Suprapubic skin (tissue), 4 donors: Measurements from ENCODE around the gene USF2. TPM values are rescaled to one million over a fixed set of nuclear protein-coding genes. Genes with fewer than 3 reads are reported as not detected.
"Not testable (repeated sequence)": the region's sequence is repeated elsewhere in the genome, so short reads cannot be mapped to it uniquely, and the experiment has no call there.

Source experiments
- DNase-seq, 2 donors: peaks; one replicate each; pipeline ENCODE4 v3.0.0-alpha.2; 2019; ENCODE audit warnings: low spot score in 2 of 2
- H3K27ac ChIP-seq: fragments of 200-600 bp; sonication (generic); one replicate; pipeline ENCODE4 v1.5.1; 2019
- H3K27me3 ChIP-seq: fragments of 200-600 bp; sonication (generic); one replicate; pipeline ENCODE4 v1.5.1; 2019
- H3K36me3 ChIP-seq: fragments of 200-600 bp; sonication (generic); one replicate; pipeline ENCODE4 v1.5.1; 2019
- H3K4me1 ChIP-seq: fragments of 200-600 bp; sonication (generic); one replicate; pipeline ENCODE4 v1.5.1; 2019
- H3K4me3 ChIP-seq: fragments of 200-600 bp; sonication (generic); one replicate; pipeline ENCODE4 v1.5.1; 2019; ENCODE audit warnings: mild to moderate bottlenecking
- H3K9me3 ChIP-seq: fragments of 200-600 bp; sonication (generic); one replicate; pipeline ENCODE4 v1.5.1; 2019
- CTCF ChIP-seq, 2 donors: fragments of 200-600 bp in 1 of 2; fragments of 450-650 bp in 1 of 2; sonication (generic) in 1 of 2; IDR thresholded peaks; one replicate each; pipeline ENCODE4 v1.5.1; 2016 to 2019; ENCODE audit warnings: antibody characterized with exemption in 2 of 2, mild to moderate bottlenecking in 1 of 2, moderate library complexity in 1 of 2
- EP300 ChIP-seq: sonication (generic); formaldehyde crosslinking; IDR thresholded peaks from one replicate; pipeline ENCODE4 v1.6.1; 2017; ENCODE audit warnings: antibody characterized with exemption
- POLR2A ChIP-seq, 2 donors: fragments of 450-650 bp; IDR thresholded peaks; one replicate each; pipeline ENCODE4 v1.6.1; 2017; ENCODE audit warnings: antibody characterized with exemption in 2 of 2, mild to moderate bottlenecking in 2 of 2, moderate library complexity in 2 of 2
- POLR2AphosphoS5 ChIP-seq, 3 donors: sonication (generic); formaldehyde crosslinking; IDR thresholded peaks; one replicate each; pipeline ENCODE4 v1.6.1; 2017; ENCODE audit warnings: antibody characterized with exemption in 3 of 3
- WGBS: methylation state at CpG from one replicate; pipeline ENCODE4 v1.1.5; 2018; 5-methylcytosine and 5-hydroxymethylcytosine counted together
- total RNA-seq, 4 donors: library from RNA; depleted of rRNA; stranded (reverse); fragments of >200 nt; gene quantifications; one replicate each; pipeline ENCODE4 v1.1.0, GENCODE V29; 2016

USF2 gene, protein sequence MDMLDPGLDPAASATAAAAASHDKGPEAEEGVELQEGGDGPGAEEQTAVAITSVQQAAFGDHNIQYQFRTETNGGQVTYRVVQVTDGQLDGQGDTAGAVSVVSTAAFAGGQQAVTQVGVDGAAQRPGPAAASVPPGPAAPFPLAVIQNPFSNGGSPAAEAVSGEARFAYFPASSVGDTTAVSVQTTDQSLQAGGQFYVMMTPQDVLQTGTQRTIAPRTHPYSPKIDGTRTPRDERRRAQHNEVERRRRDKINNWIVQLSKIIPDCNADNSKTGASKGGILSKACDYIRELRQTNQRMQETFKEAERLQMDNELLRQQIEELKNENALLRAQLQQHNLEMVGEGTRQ
- total RNA-seq: 100 to 1,000 TPM; 111 to 178 (median 122) TPM

- peaks cover 36% of the 10 kb centered on the region for H3K36me3 ChIP-seq
- no peak for DNase-seq
- peaks cover 50% of the 10 kb centered on the region for H3K4me1 ChIP-seq
- TF ChIP-seq POLR2AphosphoS5 (IDR thresholded peaks at IDR 0.05) (no peak), EP300 (no peak)
- H3K27ac ChIP-seq: peak within 1 kb of the TSS; percentile 95
- H3K9me3 ChIP-seq: no peaks in the 10 kb centered on the region
- H3K27me3 ChIP-seq: no peaks in the 10 kb centered on the region
- peak within 1 kb of the TSS; percentile 74 for H3K4me3 ChIP-seq
- under 1% methylated on average over 21 of the region's 126 CpGs for WGBS
These were observed at the start of gene USF2 for GRCh38 chr19:35268536-35269437. Gene USF2 (plus strand): TSS chr19:35268962. CDS start chr19:35269102, 140 bp downstream.

DNA sequence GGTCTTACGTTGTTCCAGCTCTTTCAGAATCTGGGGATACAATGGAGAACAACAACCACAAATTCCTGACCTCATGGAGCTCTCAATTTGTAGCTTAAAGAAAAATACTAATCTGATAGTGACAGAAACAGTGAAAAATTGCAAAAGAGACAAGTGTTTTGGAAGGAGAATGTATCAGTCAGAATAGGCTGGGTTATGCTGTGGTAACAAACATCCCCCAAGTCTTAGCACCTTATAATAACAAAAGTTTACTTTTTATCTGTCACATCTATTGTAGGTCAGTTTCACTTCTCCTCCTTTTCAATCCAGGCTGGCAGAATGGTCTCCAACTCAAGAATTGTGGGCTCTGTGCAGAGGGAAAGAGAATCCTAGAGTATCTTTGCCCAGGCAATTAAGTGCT lies 49.8 kb upstream of the USF2 start:
- H3K9me3 ChIP-seq: peaks cover 3% of the 10 kb centered on the region
- no peak overlapping the region for H3K4me3 ChIP-seq
- H3K36me3 ChIP-seq: no peaks in the 10 kb centered on the region
- H3K4me1 ChIP-seq: peaks cover 11% of the 10 kb centered on the region
- 96% methylated on average over 1 of the region's 1 CpG for WGBS
- TF ChIP-seq POLR2A (IDR thresholded peaks at IDR 0.05): no peak
- TF ChIP-seq CTCF (IDR thresholded peaks at IDR 0.05): no peak
- no peak for TF ChIP-seq EP300
- no peak for TF ChIP-seq POLR2AphosphoS5 (IDR thresholded peaks at IDR 0.05)
- H3K27me3 ChIP-seq: no peaks in the 10 kb centered on the region
- no peak for DNase-seq
- no peak overlapping the region for H3K27ac ChIP-seq

DNA sequence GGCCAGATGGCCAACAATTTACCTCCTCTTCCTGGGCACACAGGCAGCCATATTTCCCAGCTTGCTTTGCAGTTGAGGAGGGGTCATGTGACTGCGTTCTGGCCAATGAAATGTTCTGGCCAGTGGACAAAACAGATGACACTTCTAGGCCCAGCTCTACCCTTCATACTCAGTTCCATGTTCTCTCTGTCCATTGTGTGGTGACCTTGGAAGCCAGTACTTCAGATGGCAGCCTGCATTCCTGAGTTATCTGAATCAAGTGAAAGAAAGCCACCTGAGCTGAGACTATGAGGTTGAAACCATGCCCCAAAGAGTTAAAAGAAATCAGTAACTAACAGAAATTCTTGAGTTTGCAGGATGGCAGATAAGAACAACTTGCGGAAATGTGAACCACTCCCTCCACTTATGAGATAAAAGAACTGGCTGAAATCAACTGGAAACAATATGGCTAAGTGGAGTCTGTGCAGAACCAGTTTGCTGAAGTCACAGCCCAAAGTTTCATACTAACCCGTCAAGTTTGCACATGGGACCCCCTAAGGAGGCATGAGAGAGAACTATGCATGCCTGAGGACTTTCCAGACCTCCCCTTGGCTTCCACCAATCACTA lies 48.3 kb upstream of the USF2 start:
- WGBS: 62% methylated on average over 3 of the region's 3 CpGs
- H3K36me3 ChIP-seq: no peaks in the 10 kb centered on the region
- H3K4me1 ChIP-seq: peaks cover 18% of the 10 kb centered on the region
- DNase-seq: peak in 1 of 2 donors; percentile 26
- H3K27me3 ChIP-seq: no peaks in the 10 kb centered on the region
- H3K9me3 ChIP-seq: peaks cover 3% of the 10 kb centered on the region
- no peak overlapping the region for H3K4me3 ChIP-seq
- TF ChIP-seq POLR2A (IDR thresholded peaks at IDR 0.05): no peak
- TF ChIP-seq EP300: no peak
- no peak for TF ChIP-seq CTCF (IDR thresholded peaks at IDR 0.05)
- TF ChIP-seq POLR2AphosphoS5 (IDR thresholded peaks at IDR 0.05): no peak
- no peak overlapping the region for H3K27ac ChIP-seq

GRCh38 chr19:35220973-35221590 lies 47.7 kb upstream of the USF2 start:
- not testable (repeated sequence) for H3K9me3 ChIP-seq, H3K27ac ChIP-seq, H3K27me3 ChIP-seq, H3K36me3 ChIP-seq, H3K4me3 ChIP-seq
- peak in 1 of 2 donors; percentile 40 for DNase-seq
- H3K4me1 ChIP-seq: peaks cover 22% of the 10 kb centered on the region
- 85% methylated on average over 4 of the region's 4 CpGs for WGBS

DNA sequence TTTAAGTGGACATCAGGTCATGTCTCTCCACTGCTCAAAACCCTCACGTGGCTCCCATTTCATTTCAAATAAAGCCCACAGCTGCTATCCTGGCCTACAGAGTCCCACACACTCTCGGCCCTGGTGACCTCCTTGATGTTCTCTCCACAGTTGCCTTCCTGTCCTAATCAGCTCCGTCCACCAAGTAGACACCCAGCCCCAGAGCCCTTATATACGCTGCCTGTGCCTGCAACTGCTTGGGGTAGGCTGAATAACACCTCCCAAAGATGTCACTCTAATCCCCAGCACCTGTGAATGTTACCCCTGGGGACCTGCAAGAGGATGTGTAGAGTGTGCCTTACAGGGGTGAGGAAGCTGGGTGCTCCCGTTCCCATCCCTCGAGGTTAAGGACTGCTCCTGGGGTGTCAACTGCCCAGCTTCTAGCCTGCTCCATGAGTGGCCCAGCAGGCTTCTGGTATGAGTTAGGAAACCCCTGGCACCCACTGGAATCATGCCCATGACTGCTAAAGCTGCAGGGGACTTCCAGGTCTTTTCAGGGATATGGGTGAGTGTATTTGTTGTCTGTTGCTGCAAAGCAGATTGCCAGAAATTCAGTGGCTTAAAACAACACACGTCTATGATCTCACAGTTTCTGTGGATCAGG lies 46.3 kb upstream of the USF2 start:
- H3K9me3 ChIP-seq: no peaks in the 10 kb centered on the region
- peaks cover 28% of the 10 kb centered on the region for H3K4me1 ChIP-seq
- H3K27me3 ChIP-seq: no peaks in the 10 kb centered on the region
- H3K4me3 ChIP-seq: no peak overlapping the region
- WGBS: 94% methylated on average over 7 of the region's 7 CpGs
- TF ChIP-seq POLR2AphosphoS5 (IDR thresholded peaks at IDR 0.05): no peak
- TF ChIP-seq CTCF (IDR thresholded peaks at IDR 0.05): no peak
- no peak for TF ChIP-seq POLR2A (IDR thresholded peaks at IDR 0.05)
- no peak for TF ChIP-seq EP300
- DNase-seq: peak in 1 of 2 donors; percentile 71
- H3K27ac ChIP-seq: no peak overlapping the region
- no peaks in the 10 kb centered on the region for H3K36me3 ChIP-seq
